ENCODE measurements around the gene PPRC1.
A peak's percentile ranks its signal among the peaks of the same experiment; 100 is the strongest.

Gene PPRC1

GRCh38 chr10:102196893-102197292 lies 64.1 kb downstream of the PPRC1 start:
- DNase-seq, result peak; percentile 28

- DNase-seq, result no peak
Observed at GRCh38 chr10:102198027-102198426, 65.2 kb downstream of the PPRC1 start.

Data from stimulated activated CD4-positive, alpha-beta T cell treated with anti-CD3 and anti-CD28 coated beads, Interleukin-4, amount 100 ng/mL, for 24 hours (primary cell).